HG02798 (cell line): ENCODE results near the gene TRIM15.

Experiments
- ATAC-seq: cut with Tn5 transposase; IDR thresholded peaks from one replicate; pipeline ENCODE4 v1.9.1; 2021; ENCODE audit warnings: mild to moderate bottlenecking; ENCODE audit not compliant: unreplicated experiment, poor library complexity

The TRIM15 gene

GRCh38 chr6:30144811-30145210 lies 18.5 kb upstream of the TRIM15 start:
- no peak for ATAC-seq

GRCh38 chr6:30145818-30146217 lies 17.5 kb upstream of the TRIM15 start:
- ATAC-seq, result no peak

- ATAC-seq, result no peak
Measured at GRCh38 chr6:30147096-30147495, 16.2 kb upstream of the TRIM15 start.

GRCh38 chr6:30149234-30149633 lies 14.1 kb upstream of the TRIM15 start:
- ATAC-seq, result no peak

- no peak for ATAC-seq
Measured at GRCh38 chr6:30149858-30150550, 13.3 kb upstream of the TRIM15 start.

- no peak for ATAC-seq
Measured at GRCh38 chr6:30150671-30151395, 12.5 kb upstream of the TRIM15 start.

GRCh38 chr6:30151580-30151979 lies 11.8 kb upstream of the TRIM15 start:
- ATAC-seq, result no peak

- ATAC-seq, result no peak
Measured at GRCh38 chr6:30152016-30152673, 11.2 kb upstream of the TRIM15 start.

GRCh38 chr6:30152910-30153610 lies 10.3 kb upstream of the TRIM15 start:
- no peak for ATAC-seq

GRCh38 chr6:30154061-30154460 lies 9.3 kb upstream of the TRIM15 start:
- ATAC-seq, result no peak

GRCh38 chr6:30154709-30155519 lies 8.4 kb upstream of the TRIM15 start:
- no peak for ATAC-seq

- ATAC-seq, result no peak
Measured at GRCh38 chr6:30155520-30156261, 7.7 kb upstream of the TRIM15 start.

- no peak for ATAC-seq
Measured at GRCh38 chr6:30156262-30156599, 7.1 kb upstream of the TRIM15 start.

GRCh38 chr6:30156774-30157173 lies 6.6 kb upstream of the TRIM15 start:
- ATAC-seq, result no peak

- no peak for ATAC-seq
Measured at GRCh38 chr6:30157581-30157980, 5.8 kb upstream of the TRIM15 start.

- no peak for ATAC-seq
Measured at GRCh38 chr6:30157999-30158398, 5.3 kb upstream of the TRIM15 start.

- ATAC-seq, result no peak
Measured at GRCh38 chr6:30158475-30159040, 4.8 kb upstream of the TRIM15 start.

GRCh38 chr6:30160008-30160784 lies 3.1 kb upstream of the TRIM15 start:
- ATAC-seq, result no peak
